Common myeloid progenitor, CD34-positive (primary cell): Measurements from ENCODE around the gene PEBP1.
A peak's percentile ranks its signal among the peaks of the same experiment; 100 is the strongest.
"Not testable (repeated sequence)": the region's sequence is repeated elsewhere in the genome, so short reads cannot be mapped to it uniquely, and the experiment has no call there.

Experiments used
- CTCF ChIA-PET: fragments of 350-600 bp; sonication (Branson Sonifier 250); formaldehyde crosslinking; loops from one replicate; lab custom pipeline; 2021; ENCODE audit warnings: antibody characterized with exemption; lab: Charles Lee
- POLR2A ChIA-PET: fragments of 350-600 bp; sonication (Branson Sonifier 250); formaldehyde crosslinking; loops from one replicate; lab custom pipeline; 2021; ENCODE audit warnings: antibody characterized with exemption; lab: Charles Lee
- DNase-seq, 3 donors: peaks; one replicate each; pipeline versions ENCODE4 v3.0.0 to v3.0.0-alpha.2; 2013
- H3K27ac ChIP-seq, 2 experiments: 1 replicate in 1 of 2; 2 replicates in 1 of 2; pipeline ENCODE4 v1.7.0; 2013; ENCODE audit warnings: inconsistent platforms in 2 of 2, low read length in 2 of 2, mild to moderate bottlenecking in 2 of 2, low read depth in 1 of 2, moderate library complexity in 1 of 2; ENCODE audit not compliant: severe bottlenecking in 2 of 2, insufficient read depth in 1 of 2, poor library complexity in 1 of 2
- H3K27me3 ChIP-seq, 5 experiments: replicated peaks in 2 of 5; 1 replicate in 3 of 5; 2 replicates in 2 of 5; pipeline versions ENCODE4 v1.6.1 to v1.7.0; 2013; ENCODE audit warnings: low read length in 4 of 5, mild to moderate bottlenecking in 2 of 5, moderate library complexity in 2 of 5, inconsistent platforms in 1 of 5; ENCODE audit not compliant: insufficient read depth in 5 of 5, control insufficient read depth in 4 of 5
- H3K36me3 ChIP-seq, 4 experiments: 1 replicate in 2 of 4; 2 replicates in 2 of 4; pipeline versions ENCODE4 v1.6.1 to v1.7.0; 2013; ENCODE audit warnings: low read length in 3 of 4, control low read depth in 1 of 4, mild to moderate bottlenecking in 1 of 4; ENCODE audit not compliant: control insufficient read depth in 4 of 4, insufficient read depth in 4 of 4
- H3K4me1 ChIP-seq, 4 experiments: 1 replicate in 3 of 4; 2 replicates in 1 of 4; pipeline versions ENCODE4 v1.6.1 to v1.7.1; 2013; ENCODE audit warnings: low read length in 3 of 4, mild to moderate bottlenecking in 3 of 4, control low read depth in 1 of 4, inconsistent platforms in 1 of 4, moderate library complexity in 1 of 4; ENCODE audit not compliant: control insufficient read depth in 4 of 4, insufficient read depth in 4 of 4; ENCODE audit errors: control extremely low read depth in 1 of 4
- H3K4me3 ChIP-seq, 7 experiments: 1 replicate in 4 of 7; 2 replicates in 3 of 7; pipeline versions ENCODE4 v1.5.1 to v1.7.0; 2013; ENCODE audit warnings: mild to moderate bottlenecking in 7 of 7, low read length in 6 of 7, moderate library complexity in 6 of 7, inconsistent platforms in 2 of 7, low read depth in 2 of 7, control low read depth in 1 of 7; ENCODE audit not compliant: insufficient read depth in 4 of 7, control insufficient read depth in 1 of 7; ENCODE audit errors: extremely low read depth in 1 of 7
- H3K9me3 ChIP-seq, 5 experiments: 1 replicate in 4 of 5; 2 replicates in 1 of 5; pipeline versions ENCODE4 v1.6.1 to v1.7.1; 2013; ENCODE audit warnings: low read length in 4 of 5, mild to moderate bottlenecking in 2 of 5, inconsistent platforms in 1 of 5, low read depth in 1 of 5, moderate library complexity in 1 of 5; ENCODE audit not compliant: control insufficient read depth in 4 of 5, insufficient read depth in 2 of 5; ENCODE audit errors: control extremely low read depth in 1 of 5
- WGBS: methylation state at CpG from one replicate; pipeline ENCODE4 v1.1.5; 2013; ENCODE audit not compliant: insufficient coverage; 5-methylcytosine and 5-hydroxymethylcytosine counted together

PEBP1 gene

DNA sequence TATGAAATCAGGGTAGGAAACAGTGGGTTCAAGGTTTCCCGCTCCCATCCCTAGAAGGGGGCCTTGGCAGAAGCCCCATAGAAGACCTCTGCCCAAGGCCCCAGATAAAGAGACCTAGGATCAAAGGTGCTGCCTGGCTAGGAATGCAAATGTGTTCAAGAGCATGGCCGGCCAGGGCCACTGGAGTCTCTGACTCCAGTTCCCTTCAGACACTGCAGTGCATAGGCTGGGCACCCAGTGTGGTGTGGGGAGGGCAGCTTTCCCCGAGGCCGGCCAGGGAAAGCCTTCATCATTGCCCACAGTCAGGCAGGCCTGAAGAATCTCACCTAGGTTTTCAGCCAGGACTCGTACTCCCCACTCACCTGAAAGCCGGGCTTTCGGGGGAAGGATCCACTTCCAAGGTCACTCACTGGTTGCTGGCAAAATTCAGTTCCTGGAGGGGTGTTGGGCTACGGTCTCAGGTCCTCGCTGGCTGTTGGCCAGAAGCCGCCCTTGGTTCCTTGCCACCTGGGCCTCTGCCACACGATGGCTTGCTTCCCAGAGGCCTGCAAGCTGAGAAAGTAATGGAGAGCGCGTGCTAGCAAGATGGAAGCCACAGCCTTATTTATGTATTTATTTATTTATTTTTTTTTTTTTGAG, 9.7 kb upstream of the PEBP1 start:
- ChIA-PET POLR2A (no interaction called here), CTCF (no interaction called here)
- peaks cover 0 to 2% (median 0%) of the 10 kb centered on the region in 4 experiments for H3K36me3 ChIP-seq
- H3K9me3 ChIP-seq = no peaks in the 10 kb centered on the region
- H3K4me1 ChIP-seq = no peaks in the 10 kb centered on the region
- H3K27ac ChIP-seq = no peak overlapping the region
- no peak for DNase-seq
- no peaks in the 10 kb centered on the region for H3K27me3 ChIP-seq
- WGBS = 94% methylated on average over 6 of the region's 13 CpGs
- no peak overlapping the region for H3K4me3 ChIP-seq

- H3K9me3 ChIP-seq = no peaks in the 10 kb centered on the region
- H3K4me1 ChIP-seq = no peaks in the 10 kb centered on the region
- no peak overlapping the region for H3K4me3 ChIP-seq
- ChIA-PET CTCF (interaction anchor here (1.1 kb wide), 1 partner anchor 9 kb away, joined by 3 read pairs; no protein-coding TSS in a partner anchor), POLR2A (no interaction called here)
- no peak overlapping the region for H3K27ac ChIP-seq
- peaks cover 0 to 2% (median 0%) of the 10 kb centered on the region in 4 experiments for H3K36me3 ChIP-seq
- 100% methylated on average over 4 of the region's 5 CpGs for WGBS
- no peak for DNase-seq
- H3K27me3 ChIP-seq = no peaks in the 10 kb centered on the region
Observed at GRCh38 chr12:118127867-118128266, 8.1 kb upstream of the PEBP1 start.

- CTCF ChIA-PET, H3K36me3 ChIP-seq, DNase-seq, H3K4me1 ChIP-seq, H3K27ac ChIP-seq, H3K27me3 ChIP-seq, POLR2A ChIA-PET, H3K9me3 ChIP-seq, H3K4me3 ChIP-seq: not testable (repeated sequence)
- WGBS = 100% methylated on average over 2 of the region's 5 CpGs
Observed at GRCh38 chr12:118129436-118129835, 6.5 kb upstream of the PEBP1 start.

- Histone ChIP-seq H3K27ac (peak overlapping the region; percentile 50 to 84), H3K27me3 (no peaks in the 10 kb centered on the region)
- WGBS = 0% methylated on average over 27 of the region's 29 CpGs
Observed at GRCh38 chr12:118136559-118137003, 657 bp downstream of the PEBP1 start.

GRCh38 chr12:118137148-118137678, 1.3 kb downstream of the PEBP1 start:
- Histone ChIP-seq H3K36me3 (peaks cover 2 to 38% (median 22%) of the 10 kb centered on the region in 4 experiments), H3K27ac (peak overlapping the region in 1 of 2 experiments; percentile 84), H3K4me3 (peak overlapping the region in 6 of 7 experiments; percentile 59 to 92 (median 81)), H3K4me1 (peaks cover 3 to 17% (median 14%) of the 10 kb centered on the region in 4 experiments), H3K9me3 (no peaks in the 10 kb centered on the region), H3K27me3 (no peaks in the 10 kb centered on the region)
- POLR2A ChIA-PET = interaction anchor here (0.5 kb wide), 1 partner anchor 217 kb away, joined by 5 read pairs; no protein-coding TSS in a partner anchor
- DNase-seq = no peak
- CTCF ChIA-PET = interaction anchor here (1.8 to 3.6 kb wide), 2 partner anchors 11 to 16 kb away, joined by 4 to 11 read pairs; no protein-coding TSS in a partner anchor
- WGBS = 96% methylated on average over 6 of the region's 10 CpGs

More at GRCh38 chr12:118136559-118137003, 657 bp downstream of the PEBP1 start:
- DNase-seq = peak; percentile 22 to 66 (median 57)
- CTCF ChIA-PET = interaction anchor here (0.6 to 3.6 kb wide), 3 partner anchors 11 to 32 kb away, joined by 3 to 11 read pairs (median 4); no protein-coding TSS in a partner anchor
- H3K4me1 ChIP-seq = peaks cover 3 to 17% (median 14%) of the 10 kb centered on the region in 4 experiments
- H3K36me3 ChIP-seq = peaks cover 2 to 32% (median 20%) of the 10 kb centered on the region in 4 experiments
- peak overlapping the region; percentile 52 to 92 (median 80) for H3K4me3 ChIP-seq
- POLR2A ChIA-PET = interaction anchor here (0.5 to 1.0 kb wide), 2 partner anchors 15 to 218 kb away, joined by 5 read pairs; no protein-coding TSS in a partner anchor
- no peaks in the 10 kb centered on the region for H3K9me3 ChIP-seq

DNA sequence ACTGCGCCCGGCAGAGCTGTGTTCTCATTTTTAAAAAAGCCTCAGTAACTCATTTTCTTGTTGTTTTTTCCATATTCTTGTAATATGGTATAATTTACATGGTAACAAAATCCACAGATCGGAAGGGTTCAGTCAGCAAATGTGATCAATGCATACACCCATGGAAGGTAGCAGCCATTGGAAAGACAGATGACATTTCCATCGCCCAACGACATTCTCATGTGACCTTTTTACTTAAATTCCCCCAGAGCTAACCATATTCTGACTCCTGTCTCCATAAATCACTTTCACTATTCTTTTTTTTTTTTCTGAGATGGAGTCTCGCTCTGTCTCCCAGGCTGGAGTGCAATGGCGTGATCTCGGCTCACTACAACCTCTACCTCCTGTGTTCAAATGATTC, 4.9 kb downstream of the PEBP1 start:
- Histone ChIP-seq H3K27me3 (no peaks in the 10 kb centered on the region), H3K4me1 (peaks cover 3 to 14% (median 14%) of the 10 kb centered on the region in 4 experiments), H3K27ac (no peak overlapping the region), H3K9me3 (no peaks in the 10 kb centered on the region), H3K4me3 (no peak overlapping the region), H3K36me3 (peaks cover 3 to 66% (median 39%) of the 10 kb centered on the region in 4 experiments)
- CTCF ChIA-PET = interaction anchor here (0.9 to 1.4 kb wide), 5 partner anchors 16 to 27 kb away, joined by 3 read pairs; no protein-coding TSS in a partner anchor
- POLR2A ChIA-PET = interaction anchor here (0.6 kb wide), 1 partner anchor 208 kb away, joined by 3 read pairs; no protein-coding TSS in a partner anchor
- DNase-seq = no peak
- 100% methylated on average over 3 of the region's 8 CpGs for WGBS

- ChIA-PET POLR2A (no interaction called here), CTCF (no interaction called here)
- H3K4me1 ChIP-seq = no peaks in the 10 kb centered on the region
- H3K9me3 ChIP-seq = no peaks in the 10 kb centered on the region
- H3K27ac ChIP-seq = no peak overlapping the region
- 98% methylated on average over 13 of the region's 13 CpGs for WGBS
- no peaks in the 10 kb centered on the region for H3K27me3 ChIP-seq
- no peak for DNase-seq
- no peak overlapping the region for H3K4me3 ChIP-seq
- peaks cover 5 to 73% (median 43%) of the 10 kb centered on the region in 4 experiments for H3K36me3 ChIP-seq
Observed at GRCh38 chr12:118144499-118144898, 8.6 kb downstream of the PEBP1 start.
